ENCODE data around the gene UBE2F. TPM values are rescaled to one million over a fixed set of nuclear protein-coding genes. Genes with fewer than 3 reads are reported as not detected.

UBE2F gene
- total and polyA plus RNA-seq, 2 of the 13 experiments (the other 11 are each of a cell fraction or from before 2014, with no cell fraction given): 35.4 to 73.1 TPM

DNA sequence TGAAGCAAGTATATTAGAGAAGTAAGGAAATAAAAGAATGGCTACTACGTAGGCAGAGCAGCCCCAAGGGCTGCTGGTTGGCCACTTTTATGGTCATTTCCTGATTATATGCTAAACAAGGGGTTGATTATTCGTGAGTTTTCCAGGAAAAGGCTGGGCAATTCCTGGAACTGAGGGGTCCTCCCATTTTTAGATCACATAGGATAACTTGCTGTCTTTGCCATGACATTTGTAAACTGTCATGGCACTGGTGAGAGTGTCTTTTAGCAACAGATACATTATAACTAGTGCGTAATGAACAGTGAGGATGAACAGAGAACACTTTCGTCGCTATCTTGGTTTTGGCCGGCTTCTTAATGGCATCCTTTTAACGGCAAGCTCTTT is 2.6 kb upstream of the UBE2F start:
- DNase-seq (ENCODE audit: low spot score) (no peak), FAIRE-seq (no peak), ATAC-seq (no peak)
- Histone ChIP-seq H3K36me3 (replicated peaks in 1 of 2; ENCODE audit: control insufficient read depth in 1 of 2, insufficient read depth in 2 of 2, low read length in 2 of 2) (no peaks in the 10 kb centered on the region), H3K27ac (ENCODE audit: extremely low read length, insufficient read depth, low read length) (no peak overlapping the region), H3K4me3 (replicated peaks in 1 of 3; ENCODE audit: insufficient read depth in 1 of 3, low read depth in 2 of 3, low read length in 3 of 3) (no peak overlapping the region), H3K9ac (ENCODE audit: insufficient read depth, low read depth, low read length) (no peak overlapping the region), H3K27me3 (ENCODE audit: control insufficient read depth in 1 of 2, insufficient read depth in 2 of 2, low read length in 2 of 2) (peaks cover 2 to 39% of the 10 kb centered on the region in 2 experiments; a peak in 4 of 5 replicates), H3K79me2 (ENCODE audit: insufficient read depth, low read length) (peaks cover 19% of the 10 kb centered on the region), H3K4me1 (ENCODE audit: insufficient read depth, low read length) (peaks cover 29% of the 10 kb centered on the region), H3K9me3 (ENCODE audit: low read length) (peaks cover 15% of the 10 kb centered on the region), H2AFZ (ENCODE audit: low read length) (no peak overlapping the region), H4K20me1 (ENCODE audit: insufficient read depth, low read length) (peaks cover 17% of the 10 kb centered on the region), H3K4me2 (ENCODE audit: low read depth, low read length) (no peak overlapping the region)
- intact Hi-C loops (cut with micrococcal nuclease; ENCODE audit: unreplicated experiment): no loop called here
- CTCF ChIA-PET (ENCODE audit: low intra/inter-chr PET ratio, low total read pairs): no interaction called here
- no TSS peak for BruUV-seq (replicated peaks)
- POLR2A ChIA-PET: interaction anchor here (0.6 kb wide), 1 partner anchor 13 kb away, joined by 4 read pairs; no protein-coding TSS in a partner anchor
- in situ Hi-C loops (cut with HindIII; ENCODE audit: extremely low pct_ligation_motif_present, low pct_unique_long_range_greater_than_20kb): no loop called here
- 55% methylated on average over 7 of the region's 7 CpGs for WGBS (ENCODE audit: low lambda C conversion rate)
- no peak for TF ChIP-seq HNRNPLL (IDR thresholded peaks at IDR 0.05; ENCODE audit: low read depth, low read length, poor library complexity, severe bottlenecking)
- TF ChIP-seq NR1H2 (CRISPR knock-in tag; IDR thresholded peaks at IDR 0.05; ENCODE audit: borderline replicate concordance, low read depth): no peak
- TF ChIP-seq SMAD3 (CRISPR knock-in tag; IDR thresholded peaks at IDR 0.05): no peak
- no peak for TF ChIP-seq FOXP1 (IDR thresholded peaks at IDR 0.05)
- TF ChIP-seq FOXP1 (CRISPR knock-in tag; IDR thresholded peaks at IDR 0.05): no peak
- no peak for TF ChIP-seq ZSCAN30 (CRISPR knock-in tag; IDR thresholded peaks at IDR 0.05)
- no peak for TF ChIP-seq KLF16 (CRISPR knock-in tag; IDR thresholded peaks at IDR 0.05)
- TF ChIP-seq ZNF773 (CRISPR knock-in tag; IDR thresholded peaks at IDR 0.05; ENCODE audit: borderline replicate concordance): no peak
- no peak for TF ChIP-seq ZNF879 (CRISPR knock-in tag; IDR thresholded peaks at IDR 0.05)
